LHCN-M2 (cell line): ENCODE data around the gene ADAM11. TPM values are rescaled to one million over a fixed set of nuclear protein-coding genes. Genes with fewer than 3 reads are reported as not detected.

Source experiments
- DNase-seq: peaks from one replicate; pipeline ENCODE4 v3.0.0-alpha.2; 2012; ENCODE audit warnings: low read depth
- total RNA-seq: library from RNA; depleted of rRNA; stranded (reverse); fragments of >200 nt; gene quantifications from 2 replicates; pipeline ENCODE4 v1.2.3, GENCODE V29; 2014

ADAM11 gene
- total RNA-seq, 1 experiment from 2014 or later: 0.40 TPM

- DNase-seq: peak; percentile 95
These were observed 16.5 kb downstream of the ADAM11 start for GRCh38 chr17:44775136-44775837.

GRCh38 chr17:44775838-44776621 is 17.2 kb downstream of the ADAM11 start:
- DNase-seq: no peak

- DNase-seq: no peak
These were observed 18.0 kb downstream of the ADAM11 start for GRCh38 chr17:44776628-44777393.

GRCh38 chr17:44777394-44778348 is 18.9 kb downstream of the ADAM11 start:
- DNase-seq: no peak

DNA sequence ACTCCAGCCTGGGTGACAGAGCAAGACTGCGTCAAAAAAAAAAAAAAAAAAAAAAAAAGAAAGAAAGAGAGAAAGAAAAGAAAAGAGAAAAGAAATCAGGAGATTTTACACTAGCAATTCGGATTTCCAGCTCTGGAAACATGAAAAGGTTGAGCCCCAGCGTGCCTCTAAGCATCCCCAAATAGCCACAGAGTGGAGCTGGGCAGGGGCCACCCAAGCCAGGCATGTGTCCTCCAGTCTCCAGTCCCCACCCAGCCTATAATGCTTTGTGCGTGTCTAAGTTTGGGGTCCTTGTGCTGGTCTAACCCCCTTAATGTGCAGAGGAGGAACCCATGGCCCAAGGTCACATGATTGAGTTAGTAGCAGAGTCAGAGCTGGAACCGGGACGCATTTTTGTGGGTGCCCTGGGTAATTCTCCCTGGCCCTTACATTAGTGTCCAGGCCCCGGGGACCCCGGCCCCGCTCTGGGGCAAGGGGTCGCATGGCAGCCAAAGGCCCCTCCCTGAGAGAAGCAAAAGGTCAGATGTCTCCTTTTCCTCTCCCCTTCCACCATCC is 19.9 kb downstream of the ADAM11 start:
- DNase-seq: no peak

DNA sequence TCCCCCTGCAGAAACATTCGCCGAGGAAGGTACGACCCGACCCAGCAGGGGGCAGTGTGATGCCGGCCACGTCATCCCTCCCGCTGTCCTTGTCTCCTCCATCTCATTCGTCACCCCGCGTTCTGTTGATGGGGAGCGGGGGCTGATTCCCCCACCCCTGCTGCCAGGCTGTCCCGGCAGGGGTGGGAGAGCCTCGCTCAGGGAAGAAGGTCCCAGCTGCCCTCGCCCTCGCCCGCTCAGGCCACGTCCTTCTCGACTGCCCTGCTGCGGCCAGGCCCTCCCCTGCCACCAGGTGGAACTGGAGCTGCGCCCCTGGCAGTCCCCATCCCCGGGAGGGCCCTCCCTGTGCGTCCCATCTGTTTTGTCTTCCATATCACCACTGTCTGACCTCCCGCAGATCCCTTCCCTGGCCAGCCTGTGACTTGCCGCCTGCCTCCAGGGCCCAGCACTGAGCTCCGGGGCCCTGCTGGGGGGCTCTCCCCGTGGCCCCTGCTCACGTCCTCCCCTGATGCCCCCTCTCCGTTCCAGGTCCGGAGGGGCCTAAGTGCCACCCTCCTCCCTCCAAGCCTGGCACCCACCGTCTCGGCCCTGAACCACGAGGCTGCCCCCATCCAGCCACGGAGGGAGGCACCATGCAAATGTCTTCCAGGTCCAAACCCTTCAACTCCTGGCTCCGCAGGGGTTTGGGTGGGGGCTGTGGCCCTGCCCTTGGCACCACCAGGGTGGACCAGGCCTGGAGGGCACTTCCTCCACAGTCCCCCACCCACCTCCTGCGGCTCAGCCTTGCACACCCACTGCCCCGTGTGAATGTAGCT is 20.6 kb downstream of the ADAM11 start:
- DNase-seq: peak; percentile 73

DNA sequence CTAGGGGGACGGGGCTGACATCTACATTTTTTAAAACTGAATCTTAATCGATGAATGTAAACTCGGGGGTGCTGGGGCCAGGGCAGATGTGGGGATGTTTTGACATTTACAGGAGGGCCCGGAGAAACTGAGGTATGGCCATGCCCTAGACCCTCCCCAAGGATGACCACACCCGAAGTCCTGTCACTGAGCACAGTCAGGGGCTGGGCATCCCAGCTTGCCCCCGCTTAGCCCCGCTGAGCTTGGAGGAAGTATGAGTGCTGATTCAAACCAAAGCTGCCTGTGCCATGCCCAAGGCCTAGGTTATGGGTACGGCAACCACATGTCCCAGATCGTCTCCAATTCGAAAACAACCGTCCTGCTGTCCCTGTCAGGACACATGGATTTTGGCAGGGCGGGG is 21.4 kb downstream of the ADAM11 start:
- no peak for DNase-seq

DNA sequence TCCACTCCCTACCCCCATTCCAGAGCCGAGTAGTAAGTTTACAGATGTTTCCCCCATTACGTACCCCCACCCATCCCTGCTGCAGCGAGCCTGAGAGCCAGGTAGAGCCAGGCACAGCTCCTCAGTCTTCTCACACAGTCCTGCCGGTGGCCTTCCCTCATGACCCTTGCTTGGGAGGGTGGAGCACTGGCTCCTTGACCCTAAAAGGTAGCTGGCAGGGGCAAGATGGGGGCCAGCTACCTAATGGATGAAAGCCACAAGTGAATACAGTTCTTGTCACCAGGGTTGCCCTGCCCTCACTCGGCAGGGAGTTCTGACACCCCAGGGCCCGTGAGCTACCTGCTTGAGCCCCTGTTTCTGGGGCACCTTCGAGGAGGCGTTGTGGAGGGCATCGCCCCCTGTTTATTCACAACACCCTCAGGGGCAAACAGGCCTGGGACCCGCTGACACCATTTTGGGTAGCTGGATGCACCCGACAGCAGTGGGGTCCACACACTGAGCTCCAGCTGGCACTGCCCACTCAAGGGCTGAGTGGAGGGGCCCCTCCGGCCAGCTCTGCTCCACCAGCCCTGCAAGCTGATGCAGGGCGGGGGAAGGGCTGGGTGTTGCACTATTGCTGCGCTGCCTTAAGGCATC is 22.2 kb downstream of the ADAM11 start:
- DNase-seq: no peak

- no peak for DNase-seq
These were observed 22.9 kb downstream of the ADAM11 start for GRCh38 chr17:44781551-44782325.

DNA sequence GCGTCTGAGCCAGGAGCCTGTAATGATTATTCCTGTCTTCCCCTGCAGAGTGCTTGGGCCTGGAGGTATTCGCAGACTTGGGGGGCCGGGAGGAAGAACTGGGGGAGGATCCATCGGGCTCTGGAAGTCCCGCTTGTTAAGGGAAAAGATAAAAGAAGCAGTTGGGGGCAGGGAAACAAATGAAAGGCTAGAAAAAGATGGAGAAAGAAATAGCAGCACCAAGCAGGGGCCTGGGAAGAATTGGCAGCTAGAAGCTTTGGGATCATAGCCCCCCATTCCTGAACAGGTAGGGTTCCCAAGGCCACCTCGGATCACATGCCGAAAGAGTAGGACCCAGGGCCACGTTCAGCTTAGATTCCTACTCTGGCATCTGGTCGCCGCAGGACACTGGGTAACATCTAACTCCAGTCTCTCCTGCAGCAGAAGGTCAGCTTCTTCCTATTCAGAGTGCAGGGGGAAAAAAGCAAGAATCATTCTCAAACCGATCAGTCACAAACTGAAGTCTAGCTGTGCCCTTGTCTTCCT is 23.6 kb downstream of the ADAM11 start:
- DNase-seq: no peak

DNA sequence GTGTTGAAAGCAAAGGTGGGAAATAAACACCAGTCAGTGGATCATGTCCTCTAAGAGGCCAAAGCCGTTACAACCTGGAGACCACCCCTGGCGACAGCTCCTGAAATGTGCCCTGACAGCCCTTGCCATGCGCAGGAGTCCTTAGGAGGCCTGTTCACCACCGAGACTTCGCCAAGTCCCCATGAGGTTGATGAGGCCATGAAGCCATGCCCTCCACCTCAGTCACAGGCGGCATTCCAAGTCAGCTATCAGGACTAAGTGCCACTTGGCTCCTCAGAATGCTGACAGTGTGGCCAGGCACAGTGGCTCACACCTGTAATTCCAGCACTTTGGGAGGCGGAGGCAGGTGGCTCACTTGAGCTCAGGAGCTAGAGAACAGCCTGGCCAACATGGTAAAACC is 27.1 kb downstream of the ADAM11 start:
- DNase-seq: no peak

DNA sequence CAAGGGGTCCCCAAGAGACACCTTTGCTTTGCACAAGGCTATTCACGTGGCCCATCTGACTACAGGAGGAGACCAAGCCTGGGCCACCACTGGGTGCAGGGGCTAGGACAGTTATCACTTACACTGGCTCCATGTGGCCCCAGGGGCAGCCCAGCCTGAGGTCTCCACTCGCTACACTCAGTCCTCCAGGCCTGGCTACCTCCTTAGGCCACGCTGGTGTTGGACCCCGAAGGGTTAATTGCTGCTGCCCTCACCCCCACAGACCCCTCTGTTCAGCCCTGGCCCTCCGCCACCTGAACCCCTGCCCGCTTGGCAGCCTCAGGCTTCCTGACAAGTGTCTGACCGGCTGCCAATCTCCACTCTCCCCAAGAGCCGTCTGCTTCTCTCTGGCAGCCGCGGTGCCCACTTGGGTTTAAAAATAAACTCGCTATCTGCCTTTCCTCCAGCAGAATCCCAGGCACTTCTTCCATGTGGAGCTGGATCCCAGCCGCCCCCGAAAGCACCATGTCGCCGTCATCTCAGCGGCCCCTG is 27.8 kb downstream of the ADAM11 start:
- no peak for DNase-seq

DNA sequence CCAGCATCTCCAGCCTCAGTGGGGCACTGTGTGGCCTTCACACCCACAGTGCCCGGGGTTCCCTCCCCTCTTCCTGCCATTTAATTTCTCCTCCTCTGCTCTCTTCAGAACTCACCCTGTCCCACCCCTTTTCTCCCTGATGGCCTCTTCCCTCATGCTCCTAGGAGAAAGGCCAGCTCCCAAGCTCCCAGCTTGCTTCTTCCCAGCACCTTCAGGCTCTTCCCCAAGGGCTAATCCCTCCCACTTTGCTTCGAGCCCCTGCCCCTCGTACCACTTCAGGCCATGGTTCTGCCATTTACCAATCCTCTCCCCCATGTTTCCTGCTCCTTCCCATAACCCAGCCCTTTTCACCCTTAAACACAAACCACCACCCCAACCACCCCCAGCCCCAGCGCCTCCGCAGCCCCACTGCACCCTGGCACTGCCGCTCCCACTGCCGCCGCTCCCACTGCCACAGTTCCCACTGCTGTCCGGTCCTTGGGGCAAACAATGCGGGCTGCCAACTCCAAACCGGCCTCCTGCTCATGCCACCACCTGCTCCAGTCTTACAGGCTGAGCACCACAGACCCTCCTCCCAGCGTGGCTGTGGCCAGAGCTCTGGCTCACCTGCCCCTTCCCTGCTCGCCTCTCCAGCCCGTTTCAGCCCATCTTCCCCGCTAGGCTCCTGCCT is 28.6 kb downstream of the ADAM11 start:
- DNase-seq: no peak

GRCh38 chr17:44788139-44788538 is 29.4 kb downstream of the ADAM11 start:
- DNase-seq: peak; percentile 28

DNA sequence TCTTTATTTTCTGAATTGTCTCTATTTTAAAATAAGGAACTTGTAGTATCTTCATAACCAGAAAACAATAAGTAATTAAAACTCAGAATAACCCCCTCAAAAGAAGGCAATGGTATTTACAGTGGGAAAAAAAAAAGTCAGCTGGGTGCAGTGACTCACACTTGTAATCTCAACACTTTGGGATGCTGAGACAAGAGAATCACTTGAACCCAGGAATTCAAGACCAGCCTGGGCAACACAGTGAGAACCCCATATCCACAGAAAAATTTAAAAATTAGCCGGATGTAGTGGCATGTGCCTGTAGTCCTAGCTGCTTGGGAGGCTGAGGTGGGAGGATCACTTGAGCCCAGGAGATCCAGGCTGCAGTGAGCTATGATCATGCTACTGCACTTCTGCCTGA is 33.5 kb downstream of the ADAM11 start:
- peak; percentile 41 for DNase-seq

DNA sequence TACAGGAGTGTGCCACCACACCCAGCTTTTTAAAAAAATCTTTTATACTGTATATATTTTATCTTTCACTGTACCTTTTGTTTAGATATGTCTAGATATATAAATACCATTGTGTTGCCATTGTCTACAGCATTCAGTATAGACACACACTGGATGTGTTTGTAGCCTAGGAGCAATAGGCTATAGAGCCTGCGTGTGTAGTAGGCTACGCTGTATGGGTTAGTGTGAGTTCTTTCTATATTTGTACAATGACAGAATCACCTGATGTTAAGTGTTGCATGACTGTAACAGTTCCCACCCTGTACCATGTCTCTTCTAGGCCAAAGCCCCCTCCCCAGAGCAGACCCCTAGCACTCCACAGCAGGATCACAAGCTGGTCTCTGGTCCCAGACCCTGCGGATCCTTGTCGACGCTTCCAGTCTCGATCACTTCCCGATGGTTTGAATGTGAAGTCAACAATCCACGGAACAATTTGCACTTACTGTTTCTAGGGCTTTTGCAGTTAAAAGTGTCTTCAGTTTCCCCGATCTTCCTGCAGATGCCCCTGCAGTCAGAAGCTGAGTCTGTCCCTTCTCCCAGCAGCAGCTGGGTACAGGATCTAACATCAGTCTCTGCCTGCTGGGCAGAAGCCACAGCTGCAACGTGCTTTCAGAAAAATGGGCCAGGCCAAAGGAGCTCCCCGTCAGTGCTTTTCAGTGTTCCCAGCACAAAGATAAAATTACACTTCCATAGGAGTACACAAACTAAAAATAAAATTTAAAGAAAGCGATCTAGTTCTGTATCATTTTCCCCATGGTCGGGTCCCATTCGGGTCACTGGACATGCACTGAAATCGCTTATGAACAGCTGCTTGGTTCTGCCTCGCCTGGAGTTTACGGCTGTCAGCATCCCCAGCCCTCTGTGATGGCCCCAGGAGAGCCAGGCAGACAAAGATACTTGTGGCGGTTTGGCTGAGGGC is 35.4 kb downstream of the ADAM11 start:
- peak; percentile 78 for DNase-seq
